ENCODE data around the gene HHAT.

DNA sequence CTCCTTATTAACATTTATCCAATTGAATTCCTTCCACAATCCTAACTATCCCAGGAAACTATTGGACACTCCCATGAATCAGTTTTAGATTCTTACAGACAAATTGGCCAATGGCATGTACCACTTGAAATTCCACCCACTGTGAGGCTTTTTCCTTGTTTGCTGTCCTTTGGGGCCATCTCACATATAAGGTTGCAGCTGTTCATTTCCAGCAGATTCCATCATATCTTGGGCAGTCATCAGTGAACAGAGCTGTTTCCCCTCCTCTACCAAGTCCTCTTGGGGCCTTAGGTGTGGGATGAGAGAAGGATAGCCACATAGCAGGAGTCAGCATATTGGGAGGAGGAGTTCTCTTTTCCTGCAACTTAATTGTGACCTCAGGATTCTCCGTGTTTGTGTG, 109.1 kb downstream of the HHAT start:
- TF ChIP-seq EZH2 (IDR thresholded peaks at IDR 0.05; ENCODE audit: borderline replicate concordance, low read length): no peak
- TF ChIP-seq, protein P1, sequence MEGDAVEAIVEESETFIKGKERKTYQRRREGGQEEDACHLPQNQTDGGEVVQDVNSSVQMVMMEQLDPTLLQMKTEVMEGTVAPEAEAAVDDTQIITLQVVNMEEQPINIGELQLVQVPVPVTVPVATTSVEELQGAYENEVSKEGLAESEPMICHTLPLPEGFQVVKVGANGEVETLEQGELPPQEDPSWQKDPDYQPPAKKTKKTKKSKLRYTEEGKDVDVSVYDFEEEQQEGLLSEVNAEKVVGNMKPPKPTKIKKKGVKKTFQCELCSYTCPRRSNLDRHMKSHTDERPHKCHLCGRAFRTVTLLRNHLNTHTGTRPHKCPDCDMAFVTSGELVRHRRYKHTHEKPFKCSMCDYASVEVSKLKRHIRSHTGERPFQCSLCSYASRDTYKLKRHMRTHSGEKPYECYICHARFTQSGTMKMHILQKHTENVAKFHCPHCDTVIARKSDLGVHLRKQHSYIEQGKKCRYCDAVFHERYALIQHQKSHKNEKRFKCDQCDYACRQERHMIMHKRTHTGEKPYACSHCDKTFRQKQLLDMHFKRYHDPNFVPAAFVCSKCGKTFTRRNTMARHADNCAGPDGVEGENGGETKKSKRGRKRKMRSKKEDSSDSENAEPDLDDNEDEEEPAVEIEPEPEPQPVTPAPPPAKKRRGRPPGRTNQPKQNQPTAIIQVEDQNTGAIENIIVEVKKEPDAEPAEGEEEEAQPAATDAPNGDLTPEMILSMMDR (IDR thresholded peaks at IDR 0.05; ENCODE audit: low read length): no peak

All from OCI-LY1 (cell line).